GM21447 (cell line): ENCODE results near the gene DDB1.
A peak's percentile ranks its signal among the peaks of the same experiment; 100 is the strongest.
"Not testable (repeated sequence)": the region's sequence is repeated elsewhere in the genome, so short reads cannot be mapped to it uniquely, and the experiment has no call there.

Source experiments
- ATAC-seq: cut with Tn5 transposase; IDR thresholded peaks from one replicate; pipeline ENCODE4 v1.9.1; 2021; ENCODE audit not compliant: unreplicated experiment

Gene DDB1

GRCh38 chr11:61272731-61273130, 60.2 kb downstream of the DDB1 start:
- no peak for ATAC-seq

- ATAC-seq: no peak
These were observed 62.4 kb downstream of the DDB1 start for GRCh38 chr11:61270354-61271076.

GRCh38 chr11:61268588-61269250, 64.2 kb downstream of the DDB1 start:
- ATAC-seq: no peak

GRCh38 chr11:61267437-61267841, 65.5 kb downstream of the DDB1 start:
- ATAC-seq: no peak

- ATAC-seq: no peak
These were observed 66.3 kb downstream of the DDB1 start for GRCh38 chr11:61266602-61267001.

- ATAC-seq: no peak
These were observed 67.5 kb downstream of the DDB1 start for GRCh38 chr11:61265357-61265756.

- ATAC-seq: no peak
These were observed 68.1 kb downstream of the DDB1 start for GRCh38 chr11:61264795-61265194.

GRCh38 chr11:61264371-61264770, 68.5 kb downstream of the DDB1 start:
- ATAC-seq: no peak

- ATAC-seq: no peak
These were observed 73.5 kb downstream of the DDB1 start for GRCh38 chr11:61259363-61259762.

- no peak for ATAC-seq
These were observed 74.4 kb downstream of the DDB1 start for GRCh38 chr11:61258546-61258945.

GRCh38 chr11:61256710-61257482, 76.0 kb downstream of the DDB1 start:
- no peak for ATAC-seq

- ATAC-seq: peak; percentile 73
These were observed 78.4 kb downstream of the DDB1 start for GRCh38 chr11:61254403-61255025.

- ATAC-seq: not testable (repeated sequence)
These were observed 80.6 kb downstream of the DDB1 start for GRCh38 chr11:61252332-61252731.

GRCh38 chr11:61250796-61251765, 81.8 kb downstream of the DDB1 start:
- not testable (repeated sequence) for ATAC-seq
